Lower leg skin (tissue), 3 donors: ENCODE data around the gene TYMP.

ENCODE experiments used
- CTCF ChIP-seq, 3 donors: fragments of 450-650 bp; IDR thresholded peaks; one replicate each; pipeline ENCODE4 v1.5.1; 2016; ENCODE audit warnings: antibody characterized with exemption in 3 of 3, mild to moderate bottlenecking in 3 of 3, moderate library complexity in 2 of 3
- POLR2A ChIP-seq, 2 donors: fragments of 450-650 bp; IDR thresholded peaks; one replicate each; pipeline ENCODE4 v1.6.1; 2016 to 2017; ENCODE audit warnings: antibody characterized with exemption in 2 of 2, mild to moderate bottlenecking in 1 of 2, moderate library complexity in 1 of 2

GRCh38 chr22:50520826-50521453, 8.9 kb downstream of the TYMP start:
- TF ChIP-seq CTCF (IDR thresholded peaks at IDR 0.05) (no peak), POLR2A (IDR thresholded peaks at IDR 0.05) (no peak)
